ENCODE measurements around the gene ADAM17. TPM values are rescaled to one million over a fixed set of nuclear protein-coding genes. Genes with fewer than 3 reads are reported as not detected.
A peak's percentile ranks its signal among the peaks of the same experiment; 100 is the strongest.
"Not testable (repeated sequence)": the region's sequence is repeated elsewhere in the genome, so short reads cannot be mapped to it uniquely, and the experiment has no call there.

Gene ADAM17
- total and polyA plus RNA-seq, 7 donors, result 7.4 to 36.3 (median 16.1) TPM

DNA sequence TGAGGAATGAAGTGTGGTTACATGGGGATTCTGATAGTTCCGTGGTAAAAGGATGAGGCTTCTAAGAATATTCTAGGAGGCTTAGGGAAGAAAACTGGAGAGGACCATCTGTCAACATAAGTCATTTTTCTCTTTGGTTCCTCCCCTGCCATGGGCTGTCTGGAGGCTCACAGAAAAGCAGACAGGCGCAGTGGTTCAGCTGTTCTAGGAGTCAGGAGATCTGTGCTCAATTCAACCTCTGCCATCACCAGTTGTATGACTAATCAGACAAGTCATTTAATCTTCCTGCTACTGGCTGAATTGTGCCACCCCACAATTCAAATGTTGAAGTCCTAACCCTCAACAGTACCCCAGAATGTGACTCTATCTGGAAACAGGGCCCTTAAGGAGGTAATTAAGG, 36.4 kb downstream of the ADAM17 start:
- intact Hi-C loops (cut with DNase I), result no loop called here
- ATAC-seq (peak; percentile 42 to 77 (median 64)), DNase-seq (no peak)
- TF ChIP-seq, protein P1, sequence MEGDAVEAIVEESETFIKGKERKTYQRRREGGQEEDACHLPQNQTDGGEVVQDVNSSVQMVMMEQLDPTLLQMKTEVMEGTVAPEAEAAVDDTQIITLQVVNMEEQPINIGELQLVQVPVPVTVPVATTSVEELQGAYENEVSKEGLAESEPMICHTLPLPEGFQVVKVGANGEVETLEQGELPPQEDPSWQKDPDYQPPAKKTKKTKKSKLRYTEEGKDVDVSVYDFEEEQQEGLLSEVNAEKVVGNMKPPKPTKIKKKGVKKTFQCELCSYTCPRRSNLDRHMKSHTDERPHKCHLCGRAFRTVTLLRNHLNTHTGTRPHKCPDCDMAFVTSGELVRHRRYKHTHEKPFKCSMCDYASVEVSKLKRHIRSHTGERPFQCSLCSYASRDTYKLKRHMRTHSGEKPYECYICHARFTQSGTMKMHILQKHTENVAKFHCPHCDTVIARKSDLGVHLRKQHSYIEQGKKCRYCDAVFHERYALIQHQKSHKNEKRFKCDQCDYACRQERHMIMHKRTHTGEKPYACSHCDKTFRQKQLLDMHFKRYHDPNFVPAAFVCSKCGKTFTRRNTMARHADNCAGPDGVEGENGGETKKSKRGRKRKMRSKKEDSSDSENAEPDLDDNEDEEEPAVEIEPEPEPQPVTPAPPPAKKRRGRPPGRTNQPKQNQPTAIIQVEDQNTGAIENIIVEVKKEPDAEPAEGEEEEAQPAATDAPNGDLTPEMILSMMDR (IDR thresholded peaks at IDR 0.05), result no peak
- peak overlapping the region; percentile 27 for H3K27ac ChIP-seq
- H3K36me3 ChIP-seq (ENCODE audit: insufficient read depth in 1 of 2, low read depth in 1 of 2), result peaks cover 0 to 94% of the 10 kb centered on the region in 2 donors
- H3K27me3 ChIP-seq (ENCODE audit: insufficient read depth in 3 of 3, low read length in 2 of 3), result no peaks in the 10 kb centered on the region
- no peak overlapping the region for H3K4me3 ChIP-seq
- H3K4me1 ChIP-seq, result no peaks in the 10 kb centered on the region
- H3K9me3 ChIP-seq, result no peaks in the 10 kb centered on the region
- 79 to 88% (median 88%) methylated on average over 2 of the region's 2 CpGs for WGBS, 3 donors

DNA sequence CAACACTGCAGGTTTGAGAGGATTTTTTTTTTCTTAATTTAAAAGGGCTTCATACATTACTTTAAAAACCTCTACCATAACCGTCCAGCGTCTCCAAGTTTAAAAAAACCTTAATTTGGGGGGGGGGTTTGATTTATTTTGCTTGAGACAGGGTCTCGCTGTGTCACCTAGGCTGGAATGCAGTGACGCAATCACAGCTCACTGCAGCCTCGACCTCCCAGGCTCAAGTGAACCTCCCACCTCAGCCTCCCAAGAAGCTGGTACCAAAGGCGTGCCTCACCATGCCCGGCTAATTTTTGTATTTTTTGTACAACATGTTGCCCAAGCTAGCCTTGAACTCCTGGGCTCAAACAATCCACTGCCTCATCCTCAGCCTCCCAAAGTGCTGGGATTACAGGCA, 36.9 kb downstream of the ADAM17 start:
- Histone ChIP-seq H3K27me3 (ENCODE audit: insufficient read depth in 3 of 3, low read length in 2 of 3) (no peaks in the 10 kb centered on the region), H3K4me3 (no peak overlapping the region), H3K4me1 (no peaks in the 10 kb centered on the region), H3K27ac (peak overlapping the region; percentile 27), H3K36me3 (ENCODE audit: insufficient read depth in 1 of 2, low read depth in 1 of 2) (peaks cover 0 to 92% of the 10 kb centered on the region in 2 donors), H3K9me3 (no peaks in the 10 kb centered on the region)
- no peak for DNase-seq
- 93 to 96% (median 96%) methylated on average over 7 of the region's 7 CpGs for WGBS, 3 donors
- ATAC-seq, result no peak
- TF ChIP-seq, protein P1 (IDR thresholded peaks at IDR 0.05), result no peak
- intact Hi-C loops (cut with DNase I), result no loop called here

DNA sequence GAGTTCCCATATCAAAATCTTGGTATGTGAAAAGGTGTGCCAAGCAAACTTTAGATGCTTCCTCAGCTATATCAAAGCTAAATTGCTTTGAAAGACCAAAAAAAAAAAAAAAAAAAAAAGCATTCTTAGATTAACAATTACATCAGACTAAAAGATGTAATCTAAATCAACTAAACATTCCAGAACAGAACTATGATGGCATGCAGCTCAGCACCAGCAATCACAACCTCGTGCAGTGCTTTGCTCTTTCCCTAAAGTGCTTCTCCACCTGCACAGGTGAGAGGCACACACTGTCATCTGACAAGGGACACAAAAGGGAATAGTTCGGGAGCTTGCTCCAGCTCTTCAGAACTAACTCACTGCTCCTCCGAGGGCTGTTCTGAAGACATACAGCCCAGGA, 37.5 kb downstream of the ADAM17 start:
- WGBS, 3 donors, result 76 to 88% (median 82%) methylated on average over 3 of the region's 3 CpGs

DNA sequence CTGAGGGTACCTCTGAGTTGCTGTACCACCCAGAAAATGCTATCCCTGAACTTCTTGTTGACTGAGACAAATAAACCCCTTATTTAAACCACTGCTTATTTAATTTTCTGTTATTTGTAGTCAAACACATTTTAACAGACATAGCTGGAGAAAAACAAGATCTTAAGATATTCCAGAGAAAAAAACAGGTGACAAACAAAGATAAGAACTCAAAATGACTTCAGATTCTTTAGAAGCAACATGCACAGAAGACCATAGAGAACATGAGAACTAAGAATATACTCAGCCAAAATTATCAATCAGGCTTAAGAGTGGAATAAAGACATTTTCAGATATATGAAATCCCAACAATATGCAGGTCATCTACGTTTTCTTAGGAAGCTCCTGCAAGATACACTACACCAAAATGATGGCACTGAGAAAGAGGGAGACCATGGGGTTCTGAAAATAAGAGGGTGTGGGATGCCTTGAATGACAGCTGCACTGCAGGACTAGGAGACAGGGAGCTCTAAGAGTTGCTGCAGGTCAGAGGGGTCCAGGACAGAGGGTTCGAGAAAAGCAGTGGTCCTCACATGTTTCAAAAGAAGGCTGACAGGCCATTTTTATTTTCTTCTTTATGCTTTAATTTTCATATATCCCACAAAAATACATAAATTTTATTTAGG, 38.4 kb downstream of the ADAM17 start:
- no peaks in the 10 kb centered on the region for H3K27me3 ChIP-seq (ENCODE audit: insufficient read depth in 3 of 3, low read length in 2 of 3)

More for the DNA sequence above, 37.5 kb downstream of the ADAM17 start:
- Histone ChIP-seq H3K4me1 (no peaks in the 10 kb centered on the region), H3K27me3 (ENCODE audit: insufficient read depth in 3 of 3, low read length in 2 of 3) (no peaks in the 10 kb centered on the region), H3K4me3 (no peak overlapping the region), H3K9me3 (no peaks in the 10 kb centered on the region), H3K27ac (no peak overlapping the region), H3K36me3 (ENCODE audit: insufficient read depth in 1 of 2, low read depth in 1 of 2) (peaks cover 0 to 92% of the 10 kb centered on the region in 2 donors)
- no peak for DNase-seq
- ATAC-seq, result no peak
- intact Hi-C loops (cut with DNase I), result no loop called here
- TF ChIP-seq, protein P1 (IDR thresholded peaks at IDR 0.05), result no peak

DNA sequence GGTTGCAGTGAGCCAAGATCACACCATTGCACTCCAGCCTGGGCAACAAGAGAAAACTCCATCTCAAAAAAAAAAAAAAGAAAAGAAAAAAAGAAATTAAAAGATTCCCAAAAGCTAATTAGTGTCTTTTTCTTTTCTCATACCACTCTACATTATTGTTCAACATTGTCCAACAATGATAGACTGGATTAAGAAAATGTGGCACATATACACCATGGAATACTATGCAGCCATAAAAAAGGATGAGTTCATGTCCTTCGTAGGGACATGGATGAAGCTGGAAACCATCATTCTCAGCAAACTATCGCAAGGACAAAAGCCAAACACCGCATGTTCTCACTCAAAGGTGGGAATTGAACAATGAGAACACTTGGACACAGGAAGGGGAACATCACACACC, 41.7 kb downstream of the ADAM17 start:
- H3K4me3 ChIP-seq; H3K27ac ChIP-seq; ATAC-seq; H3K9me3 ChIP-seq; DNase-seq; H3K4me1 ChIP-seq; intact Hi-C loops (cut with DNase I); H3K27me3 ChIP-seq (ENCODE audit: insufficient read depth in 3 of 3, low read length in 2 of 3): not testable (repeated sequence)
- peaks cover 0 to 84% of the 10 kb centered on the region in 2 donors for H3K36me3 ChIP-seq (ENCODE audit: insufficient read depth in 1 of 2, low read depth in 1 of 2)
- 100% methylated on average over 3 of the region's 3 CpGs for WGBS, 3 donors

More for the DNA sequence above, 38.4 kb downstream of the ADAM17 start:
- Histone ChIP-seq H3K4me1 (no peaks in the 10 kb centered on the region), H3K36me3 (ENCODE audit: insufficient read depth in 1 of 2, low read depth in 1 of 2) (peaks cover 0 to 92% of the 10 kb centered on the region in 2 donors), H3K9me3 (no peaks in the 10 kb centered on the region), H3K4me3 (no peak overlapping the region), H3K27ac (no peak overlapping the region)
- intact Hi-C loops (cut with DNase I), result no loop called here
- ATAC-seq, result no peak
- TF ChIP-seq, protein P1 (IDR thresholded peaks at IDR 0.05), result no peak
- no peak for DNase-seq
- 72 to 92% (median 89%) methylated on average over 2 of the region's 2 CpGs for WGBS, 3 donors
